ENCODE data around the gene AGGF1.

DNA sequence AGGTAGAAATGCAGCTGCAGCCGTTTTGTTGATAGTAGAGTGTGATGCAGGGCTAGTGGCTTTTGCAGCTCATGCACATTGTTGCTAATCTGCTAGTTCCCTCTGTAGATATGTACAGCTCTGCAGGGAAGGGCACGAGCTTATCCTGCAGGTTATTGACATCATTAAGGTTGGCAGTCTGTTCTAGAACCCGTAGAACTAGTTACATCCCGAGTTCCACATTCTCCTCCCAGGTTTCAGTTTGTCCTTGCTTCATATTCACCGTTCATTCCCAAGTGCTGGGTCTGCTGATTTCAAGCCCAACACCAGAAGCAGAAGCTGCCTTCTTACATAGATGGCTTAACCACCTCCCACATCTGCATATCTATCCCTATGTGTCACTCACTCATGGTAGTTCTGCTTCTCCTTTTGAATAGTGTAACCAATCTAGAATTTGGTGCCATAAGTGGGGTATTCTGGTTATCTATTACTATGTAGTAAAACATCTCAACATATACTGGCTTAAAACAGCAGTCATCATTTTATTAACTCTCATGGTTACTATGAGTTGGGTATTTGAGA is 39.2 kb upstream of the AGGF1 start:
- TF ChIP-seq, protein P1, sequence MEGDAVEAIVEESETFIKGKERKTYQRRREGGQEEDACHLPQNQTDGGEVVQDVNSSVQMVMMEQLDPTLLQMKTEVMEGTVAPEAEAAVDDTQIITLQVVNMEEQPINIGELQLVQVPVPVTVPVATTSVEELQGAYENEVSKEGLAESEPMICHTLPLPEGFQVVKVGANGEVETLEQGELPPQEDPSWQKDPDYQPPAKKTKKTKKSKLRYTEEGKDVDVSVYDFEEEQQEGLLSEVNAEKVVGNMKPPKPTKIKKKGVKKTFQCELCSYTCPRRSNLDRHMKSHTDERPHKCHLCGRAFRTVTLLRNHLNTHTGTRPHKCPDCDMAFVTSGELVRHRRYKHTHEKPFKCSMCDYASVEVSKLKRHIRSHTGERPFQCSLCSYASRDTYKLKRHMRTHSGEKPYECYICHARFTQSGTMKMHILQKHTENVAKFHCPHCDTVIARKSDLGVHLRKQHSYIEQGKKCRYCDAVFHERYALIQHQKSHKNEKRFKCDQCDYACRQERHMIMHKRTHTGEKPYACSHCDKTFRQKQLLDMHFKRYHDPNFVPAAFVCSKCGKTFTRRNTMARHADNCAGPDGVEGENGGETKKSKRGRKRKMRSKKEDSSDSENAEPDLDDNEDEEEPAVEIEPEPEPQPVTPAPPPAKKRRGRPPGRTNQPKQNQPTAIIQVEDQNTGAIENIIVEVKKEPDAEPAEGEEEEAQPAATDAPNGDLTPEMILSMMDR (IDR thresholded peaks at IDR 0.05): no peak
- no peak for TF ChIP-seq POLR2A (IDR thresholded peaks at IDR 0.05)
